Measurements from ENCODE around the gene FOXN1. TPM values are rescaled to one million over a fixed set of nuclear protein-coding genes. Genes with fewer than 3 reads are reported as not detected.
"Not testable (repeated sequence)": the region's sequence is repeated elsewhere in the genome, so short reads cannot be mapped to it uniquely, and the experiment has no call there.

FOXN1 gene
- total and polyA plus RNA-seq, 2 experiments from 2014 or later: 0.87 TPM; not detected in 1

GRCh38 chr17:28520687-28521086 is 14.5 kb downstream of the FOXN1 start:
- Histone ChIP-seq H3K9me2 (replicated peaks; ENCODE audit: insufficient read depth) (no peaks in the 10 kb centered on the region), H2AFZ (no peak overlapping the region), H4K20me1 (ENCODE audit: insufficient read depth, poor library complexity, severe bottlenecking) (no peaks in the 10 kb centered on the region), H3K9me3 (ENCODE audit: low read depth) (no peaks in the 10 kb centered on the region), H3K27me3 (no peaks in the 10 kb centered on the region), H3K4me3 (no peak overlapping the region), H3K36me3 (replicated peaks; ENCODE audit: insufficient read depth, low read depth) (no peaks in the 10 kb centered on the region), H3K4me2 (no peak overlapping the region), H3K79me2 (no peaks in the 10 kb centered on the region), H3K27ac (no peak overlapping the region), H3K4me1 (ENCODE audit: insufficient read depth) (peaks cover 13% of the 10 kb centered on the region)
- 88% methylated on average over 6 of the region's 6 CpGs for WGBS (ENCODE audit: low lambda C conversion rate, missing lambda C conversion rate)
- DNase-seq (ENCODE audit: low spot score): no peak
- TF ChIP-seq EZH2phosphoT487 (IDR thresholded peaks at IDR 0.05; ENCODE audit: low read depth, severe bottlenecking, unreplicated experiment) (no peak), EZH2 (IDR thresholded peaks at IDR 0.05; ENCODE audit: borderline replicate concordance) (no peak), CTCF (IDR thresholded peaks at IDR 0.05; ENCODE audit: poor library complexity) (no peak)

GRCh38 chr17:28521311-28522085 is 15.3 kb downstream of the FOXN1 start:
- H3K4me3 ChIP-seq: no peak overlapping the region
- H3K4me2 ChIP-seq: no peak overlapping the region
- 61% methylated on average over 20 of the region's 21 CpGs for WGBS (ENCODE audit: low lambda C conversion rate, missing lambda C conversion rate)
- H3K27ac ChIP-seq: no peak overlapping the region
- H3K36me3 ChIP-seq (replicated peaks; ENCODE audit: insufficient read depth, low read depth): no peaks in the 10 kb centered on the region
- H2AFZ ChIP-seq: no peak overlapping the region
- no peak for DNase-seq (ENCODE audit: low spot score)
- H3K27me3 ChIP-seq: no peaks in the 10 kb centered on the region
- H3K4me1 ChIP-seq (ENCODE audit: insufficient read depth): peaks cover 16% of the 10 kb centered on the region
- TF ChIP-seq CTCF (IDR thresholded peaks at IDR 0.05; ENCODE audit: poor library complexity) (no peak), EZH2phosphoT487 (IDR thresholded peaks at IDR 0.05; ENCODE audit: low read depth, severe bottlenecking, unreplicated experiment) (no peak), EZH2 (IDR thresholded peaks at IDR 0.05; ENCODE audit: borderline replicate concordance) (no peak)
- no peaks in the 10 kb centered on the region for H3K9me2 ChIP-seq (replicated peaks; ENCODE audit: insufficient read depth)
- H3K9me3 ChIP-seq (ENCODE audit: low read depth): no peaks in the 10 kb centered on the region
- H4K20me1 ChIP-seq (ENCODE audit: insufficient read depth, poor library complexity, severe bottlenecking): no peaks in the 10 kb centered on the region
- H3K79me2 ChIP-seq: no peaks in the 10 kb centered on the region

GRCh38 chr17:28522281-28522680 is 16.1 kb downstream of the FOXN1 start:
- not testable (repeated sequence) for H4K20me1 ChIP-seq (ENCODE audit: insufficient read depth, poor library complexity, severe bottlenecking); H3K4me2 ChIP-seq; H3K27me3 ChIP-seq; H3K9me2 ChIP-seq (replicated peaks; ENCODE audit: insufficient read depth); H3K4me3 ChIP-seq; H3K79me2 ChIP-seq; H3K27ac ChIP-seq; H2AFZ ChIP-seq; DNase-seq (ENCODE audit: low spot score); H3K36me3 ChIP-seq (replicated peaks; ENCODE audit: insufficient read depth, low read depth); H3K9me3 ChIP-seq (ENCODE audit: low read depth)
- H3K4me1 ChIP-seq (ENCODE audit: insufficient read depth): peaks cover 16% of the 10 kb centered on the region
- WGBS (ENCODE audit: low lambda C conversion rate, missing lambda C conversion rate): 91% methylated on average over 4 of the region's 4 CpGs

GRCh38 chr17:28523186-28523585 is 17.0 kb downstream of the FOXN1 start:
- H2AFZ ChIP-seq: no peak overlapping the region
- H3K36me3 ChIP-seq (replicated peaks; ENCODE audit: insufficient read depth, low read depth): no peaks in the 10 kb centered on the region
- no peaks in the 10 kb centered on the region for H3K27me3 ChIP-seq
- H3K27ac ChIP-seq: no peak overlapping the region
- no peak for DNase-seq (ENCODE audit: low spot score)
- WGBS (ENCODE audit: low lambda C conversion rate, missing lambda C conversion rate): 91% methylated on average over 6 of the region's 6 CpGs
- H3K4me3 ChIP-seq: no peak overlapping the region
- TF ChIP-seq EZH2 (IDR thresholded peaks at IDR 0.05; ENCODE audit: borderline replicate concordance) (no peak), CTCF (IDR thresholded peaks at IDR 0.05; ENCODE audit: poor library complexity) (no peak), EZH2phosphoT487 (IDR thresholded peaks at IDR 0.05; ENCODE audit: low read depth, severe bottlenecking, unreplicated experiment) (no peak)
- H3K4me2 ChIP-seq: no peak overlapping the region
- H3K9me3 ChIP-seq (ENCODE audit: low read depth): no peaks in the 10 kb centered on the region
- no peaks in the 10 kb centered on the region for H3K9me2 ChIP-seq (replicated peaks; ENCODE audit: insufficient read depth)
- H3K4me1 ChIP-seq (ENCODE audit: insufficient read depth): peaks cover 20% of the 10 kb centered on the region
- H3K79me2 ChIP-seq: no peaks in the 10 kb centered on the region
- H4K20me1 ChIP-seq (ENCODE audit: insufficient read depth, poor library complexity, severe bottlenecking): no peaks in the 10 kb centered on the region
